NCI-H146 treated with DMSO at 0.1 percent for 48 hours (cell line): Measurements from ENCODE around the gene PAQR9.

Source experiments
- DNase-seq: peaks from one replicate; lab custom pipeline; 2025; ENCODE audit not compliant: unreplicated experiment; lab: John Stamatoyannopoulos, UW

The PAQR9 gene

DNA sequence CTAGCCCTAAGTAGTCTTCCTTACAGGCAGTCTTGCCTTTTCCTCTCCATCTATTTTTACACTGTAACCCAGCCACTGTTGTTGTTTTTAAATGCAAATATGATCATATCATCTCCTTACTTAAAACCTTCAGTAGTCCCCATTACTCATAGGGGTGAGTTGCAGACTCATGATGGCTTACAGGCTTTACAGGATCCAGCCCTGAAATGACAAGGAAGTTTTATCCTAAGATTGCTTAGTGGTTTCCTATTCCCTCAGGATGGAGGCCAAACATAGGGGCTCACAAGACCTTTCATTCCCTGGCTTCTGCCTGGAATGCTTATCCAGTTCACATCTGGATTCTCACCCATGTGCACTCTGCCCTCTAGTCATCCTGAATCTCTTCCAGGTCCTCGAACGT is 46.9 kb downstream of the PAQR9 start:
- DNase-seq, result no peak

GRCh38 chr3:142915636-142916035 is 47.8 kb downstream of the PAQR9 start:
- no peak for DNase-seq

DNA sequence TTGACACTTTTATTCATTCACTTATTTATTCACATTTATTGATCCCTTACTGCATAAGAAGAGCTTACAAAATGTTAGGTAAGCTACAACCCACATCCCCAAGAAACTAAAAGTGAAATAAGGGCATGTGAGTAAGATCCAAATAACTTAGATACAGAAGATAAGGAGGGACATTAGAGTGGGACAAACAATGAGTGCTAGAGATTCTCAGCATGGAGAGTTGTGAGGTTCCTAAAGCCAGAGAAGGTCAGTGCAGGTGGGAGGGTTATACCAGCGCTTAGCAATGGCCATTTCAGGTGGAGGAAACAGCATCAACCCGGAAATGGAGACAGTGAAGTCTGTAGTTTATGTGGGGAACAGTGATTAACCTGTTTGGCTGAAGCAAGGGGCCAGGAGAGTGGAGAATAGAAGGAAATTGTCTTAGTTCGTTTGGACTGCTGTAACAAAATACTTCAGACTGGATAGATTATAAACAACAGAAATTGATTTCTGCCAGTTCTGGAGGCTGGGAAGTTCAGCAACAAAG is 49.1 kb downstream of the PAQR9 start:
- no peak for DNase-seq

DNA sequence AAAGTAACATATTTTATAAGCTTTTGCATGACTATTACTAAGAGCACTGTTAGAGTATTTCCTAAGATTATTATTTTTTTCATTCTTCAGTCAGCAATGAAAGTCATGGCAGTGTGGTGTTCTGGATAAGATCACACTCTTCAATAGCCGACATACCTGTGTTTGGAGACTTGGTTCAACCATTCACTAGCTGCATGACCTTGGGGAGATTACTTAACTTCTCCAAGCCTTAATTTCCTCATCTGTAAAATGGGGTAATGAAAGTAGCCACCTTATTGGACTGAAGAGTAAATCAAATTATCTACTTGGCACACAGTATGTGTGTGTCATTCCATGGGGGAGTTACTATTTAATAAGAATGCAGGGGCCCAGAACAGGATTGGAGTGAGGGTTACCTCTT is 50.0 kb downstream of the PAQR9 start:
- DNase-seq, result no peak

DNA sequence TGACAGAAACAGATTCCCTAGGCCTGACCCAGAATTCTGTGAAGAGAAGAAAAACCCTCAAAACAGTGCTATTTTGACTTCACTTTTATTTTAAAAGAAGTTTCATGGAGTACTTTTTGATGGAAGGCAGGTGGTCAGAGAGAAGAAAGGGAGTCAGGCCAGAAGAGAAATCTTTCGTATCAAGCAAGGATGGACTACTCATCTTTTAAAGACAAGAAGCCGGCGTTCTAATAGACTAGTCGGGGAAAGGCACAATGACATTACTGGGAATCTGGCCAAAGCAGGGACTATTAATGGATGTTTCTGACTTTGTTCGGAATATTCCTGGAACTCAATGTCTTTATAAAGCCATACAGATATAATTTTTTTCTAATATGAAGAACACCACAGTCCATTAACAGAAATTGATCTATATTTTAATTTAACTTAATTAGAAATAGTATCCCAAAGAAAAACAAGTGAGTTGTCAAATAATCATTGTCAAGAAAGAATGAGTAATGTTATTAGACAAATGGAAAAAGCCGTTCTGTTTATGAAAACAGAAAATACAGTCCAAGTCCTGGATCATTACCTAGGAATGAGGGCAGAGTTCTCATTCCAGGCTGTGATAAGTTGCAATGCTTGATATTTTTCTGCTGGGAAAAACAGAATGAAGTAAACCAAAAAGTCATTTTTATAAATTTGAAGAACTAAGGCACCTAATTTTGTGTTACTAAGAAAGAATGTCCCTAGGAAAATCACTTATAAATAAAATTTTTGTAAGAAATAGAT is 50.9 kb downstream of the PAQR9 start:
- no peak for DNase-seq
